A673 (cell line): ENCODE data around the gene OTULINL. TPM values are rescaled to one million over a fixed set of nuclear protein-coding genes. Genes with fewer than 3 reads are reported as not detected.

Experiments used
- BruUV-seq: library from RNA; stranded (reverse); fragments of 400-500 nt; replicated peaks from 2 replicates; lab custom pipeline; 2021; lab: Mats Ljungman, UMichigan
- CTCF ChIA-PET: fragments of 300-600 bp; sonication (Branson Sonifier 250); formaldehyde crosslinking; loops from one replicate; lab custom pipeline; 2022; ENCODE audit warnings: antibody characterized with exemption; lab: Charles Lee
- POLR2A ChIA-PET: fragments of 300-600 bp; sonication (Branson Sonifier 250); formaldehyde crosslinking; loops from one replicate; lab custom pipeline; 2022; ENCODE audit warnings: antibody characterized with exemption; ENCODE audit not compliant: low non-redundant PET; lab: Charles Lee
- DNase-seq: peaks from one replicate; pipeline ENCODE4 v3.0.0-alpha.2; 2015; ENCODE audit warnings: low spot score
- H3K27ac ChIP-seq: fragments of 200-600 bp; sonication (generic); 2 replicates; pipeline ENCODE4 v1.5.1; 2016; ENCODE audit warnings: mixed run types, low read depth, mild to moderate bottlenecking, mixed read lengths, antibody characterized with exemption, low read length; ENCODE audit not compliant: poor library complexity, severe bottlenecking
- H3K27me3 ChIP-seq: fragments of 200-600 bp; sonication (generic); replicated peaks from 2 replicates; pipeline ENCODE4 v1.6.1; 2017; ENCODE audit warnings: mixed run types, low read depth, mild to moderate bottlenecking, mixed read lengths, antibody characterized with exemption, low read length; ENCODE audit not compliant: insufficient read depth, poor library complexity
- H3K36me3 ChIP-seq: fragments of 200-600 bp; sonication (generic); 2 replicates; pipeline ENCODE4 v1.6.1; 2016; ENCODE audit warnings: mixed run types, mild to moderate bottlenecking, mixed read lengths, antibody characterized with exemption, low read length; ENCODE audit not compliant: insufficient read depth, poor library complexity, severe bottlenecking
- H3K4me1 ChIP-seq: fragments of 200-600 bp; sonication (generic); 2 replicates; pipeline ENCODE4 v1.6.1; 2017; ENCODE audit warnings: mixed run types, mild to moderate bottlenecking, mixed read lengths, antibody characterized with exemption, low read length; ENCODE audit not compliant: insufficient read depth, poor library complexity, severe bottlenecking
- H3K4me3 ChIP-seq: fragments of 200-600 bp; sonication (generic); 2 replicates; pipeline ENCODE4 v1.5.1; 2016; ENCODE audit warnings: low read depth, mixed run types, mild to moderate bottlenecking, mixed read lengths, low read length; ENCODE audit not compliant: poor library complexity, severe bottlenecking
- H3K9me3 ChIP-seq: fragments of 200-600 bp; sonication (generic); 2 replicates; pipeline ENCODE4 v1.6.1; 2016; ENCODE audit warnings: mixed run types, low read depth, mild to moderate bottlenecking, mixed read lengths, antibody characterized with exemption, low read length; ENCODE audit not compliant: poor library complexity, severe bottlenecking
- EZH2 ChIP-seq: fragments of 200-600 bp; sonication (generic); IDR thresholded peaks from 2 replicates; pipeline ENCODE4 v1.6.1; 2017; ENCODE audit warnings: borderline replicate concordance, low read depth, mild to moderate bottlenecking, mixed read lengths, antibody characterized with exemption, low read length; ENCODE audit not compliant: poor library complexity, severe bottlenecking
- intact Hi-C: fragments of 100-400 bp; cut with micrococcal nuclease; formaldehyde crosslinking; loops from one replicate; pipeline ENCODE4 v1.10.0; 2022; ENCODE audit not compliant: unreplicated experiment
- total RNA-seq: library from RNA; stranded (reverse); gene quantifications from 2 replicates; pipeline ENCODE4 v1.2.3, GENCODE V29; 2021
- TF ChIP-seq, protein P1 (sequence below): fragments of 300-800, 200-600 bp; sonication (generic); conservative IDR thresholded peaks from 2 replicates; pipeline ENCODE4 v1.5.1; 2017; ENCODE audit warnings: low read depth, mild to moderate bottlenecking, antibody characterized with exemption, low read length, moderate library complexity, mixed read lengths

Gene OTULINL
- total RNA-seq, 1 experiment from 2014 or later = 0.13 TPM

DNA sequence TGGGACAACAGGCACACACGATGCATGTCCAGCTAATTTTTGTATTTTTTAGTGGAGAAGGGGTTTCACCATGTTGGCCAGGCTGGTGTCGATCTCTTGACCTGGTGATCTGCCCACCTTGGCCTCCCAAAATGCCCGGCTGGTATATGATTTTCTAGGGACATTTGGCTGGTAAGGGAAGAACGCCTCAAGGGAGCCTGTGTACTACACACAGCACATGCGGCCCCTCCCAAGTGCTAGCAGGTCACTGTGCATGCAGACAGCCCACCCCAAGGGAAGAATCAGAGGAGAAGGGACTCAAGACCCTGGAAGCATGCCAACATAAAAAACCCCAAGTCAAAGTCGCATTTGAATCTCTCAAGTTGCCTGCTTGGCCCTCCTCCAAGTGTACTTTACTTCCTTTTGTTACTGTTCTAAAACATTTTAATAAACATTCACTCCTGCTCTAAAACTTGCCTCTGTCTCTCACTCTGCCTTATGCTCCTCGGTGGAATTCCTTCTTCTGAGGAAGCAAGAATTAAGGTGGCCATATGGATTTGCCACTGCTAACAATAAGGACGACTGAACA lies 24.3 kb upstream of the OTULINL start:
- Histone ChIP-seq H3K27ac (no peak overlapping the region), H3K4me3 (no peak overlapping the region), H3K9me3 (no peaks in the 10 kb centered on the region), H3K27me3 (peaks cover 3% of the 10 kb centered on the region), H3K36me3 (no peaks in the 10 kb centered on the region), H3K4me1 (no peaks in the 10 kb centered on the region)
- ChIA-PET POLR2A (interaction anchor here (0.7 kb wide), 1 partner anchor 188 kb away, joined by 9 read pairs; no protein-coding TSS in a partner anchor), CTCF (no interaction called here)
- DNase-seq = peak; percentile 29
- no TSS peak for BruUV-seq
- TF ChIP-seq, protein P1, sequence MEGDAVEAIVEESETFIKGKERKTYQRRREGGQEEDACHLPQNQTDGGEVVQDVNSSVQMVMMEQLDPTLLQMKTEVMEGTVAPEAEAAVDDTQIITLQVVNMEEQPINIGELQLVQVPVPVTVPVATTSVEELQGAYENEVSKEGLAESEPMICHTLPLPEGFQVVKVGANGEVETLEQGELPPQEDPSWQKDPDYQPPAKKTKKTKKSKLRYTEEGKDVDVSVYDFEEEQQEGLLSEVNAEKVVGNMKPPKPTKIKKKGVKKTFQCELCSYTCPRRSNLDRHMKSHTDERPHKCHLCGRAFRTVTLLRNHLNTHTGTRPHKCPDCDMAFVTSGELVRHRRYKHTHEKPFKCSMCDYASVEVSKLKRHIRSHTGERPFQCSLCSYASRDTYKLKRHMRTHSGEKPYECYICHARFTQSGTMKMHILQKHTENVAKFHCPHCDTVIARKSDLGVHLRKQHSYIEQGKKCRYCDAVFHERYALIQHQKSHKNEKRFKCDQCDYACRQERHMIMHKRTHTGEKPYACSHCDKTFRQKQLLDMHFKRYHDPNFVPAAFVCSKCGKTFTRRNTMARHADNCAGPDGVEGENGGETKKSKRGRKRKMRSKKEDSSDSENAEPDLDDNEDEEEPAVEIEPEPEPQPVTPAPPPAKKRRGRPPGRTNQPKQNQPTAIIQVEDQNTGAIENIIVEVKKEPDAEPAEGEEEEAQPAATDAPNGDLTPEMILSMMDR = no peak
- TF ChIP-seq EZH2 = no peak
- intact Hi-C loops = no loop called here

GRCh38 chr5:14557791-14558415 lies 23.7 kb upstream of the OTULINL start:
- intact Hi-C loops = no loop called here
- CTCF ChIA-PET = no interaction called here
- POLR2A ChIA-PET = no interaction called here

GRCh38 chr5:14560091-14560595 lies 21.4 kb upstream of the OTULINL start:
- Histone ChIP-seq H3K4me1 (no peaks in the 10 kb centered on the region), H3K9me3 (no peaks in the 10 kb centered on the region), H3K27ac (no peak overlapping the region), H3K36me3 (no peaks in the 10 kb centered on the region), H3K27me3 (peaks cover 3% of the 10 kb centered on the region), H3K4me3 (no peak overlapping the region)
- ChIA-PET CTCF (no interaction called here), POLR2A (no interaction called here)
- BruUV-seq = no TSS peak
- TF ChIP-seq EZH2 = no peak
- TF ChIP-seq, protein P1 = no peak
- intact Hi-C loops = no loop called here
- DNase-seq = no peak

More at GRCh38 chr5:14557791-14558415, 23.7 kb upstream of the OTULINL start:
- Histone ChIP-seq H3K4me1 (no peaks in the 10 kb centered on the region), H3K27ac (no peak overlapping the region), H3K36me3 (no peaks in the 10 kb centered on the region), H3K27me3 (peaks cover 3% of the 10 kb centered on the region), H3K4me3 (no peak overlapping the region), H3K9me3 (no peaks in the 10 kb centered on the region)
- DNase-seq = no peak
- BruUV-seq = no TSS peak
- no peak for TF ChIP-seq EZH2
- TF ChIP-seq, protein P1 = no peak
